Activated CD8-positive, alpha-beta memory T cell treated with anti-CD3 and anti-CD28 coated beads, Interleukin-2, amount 50 U/mL, for 48 hours (primary cell): ENCODE data around the gene SLC25A3.
"Not testable (repeated sequence)": the region's sequence is repeated elsewhere in the genome, so short reads cannot be mapped to it uniquely, and the experiment has no call there.

Experiments used
- DNase-seq: peaks from one replicate; pipeline ENCODE4 v3.0.0-alpha.2; 2020

SLC25A3 gene

GRCh38 chr12:98595243-98595988, 1.9 kb downstream of the SLC25A3 start:
- DNase-seq = no peak

- not testable (repeated sequence) for DNase-seq
These were observed 3.8 kb downstream of the SLC25A3 start for GRCh38 chr12:98597313-98597712.

- no peak for DNase-seq
These were observed 8.4 kb downstream of the SLC25A3 start for GRCh38 chr12:98601924-98602323.

- DNase-seq = no peak
These were observed 13.0 kb downstream of the SLC25A3 start for GRCh38 chr12:98606359-98606988.

GRCh38 chr12:98610596-98610995, 17.1 kb downstream of the SLC25A3 start:
- DNase-seq = no peak

GRCh38 chr12:98612696-98613334, 19.3 kb downstream of the SLC25A3 start:
- no peak for DNase-seq

GRCh38 chr12:98618952-98619351, 25.5 kb downstream of the SLC25A3 start:
- DNase-seq = no peak

GRCh38 chr12:98635657-98636323, 42.3 kb downstream of the SLC25A3 start:
- DNase-seq = no peak

- DNase-seq = no peak
These were observed 43.6 kb downstream of the SLC25A3 start for GRCh38 chr12:98637068-98637467.

- no peak for DNase-seq
These were observed 44.5 kb downstream of the SLC25A3 start for GRCh38 chr12:98638009-98638408.

- DNase-seq = no peak
These were observed 46.0 kb downstream of the SLC25A3 start for GRCh38 chr12:98639491-98639890.

GRCh38 chr12:98642801-98643200, 49.3 kb downstream of the SLC25A3 start:
- not testable (repeated sequence) for DNase-seq

- no peak for DNase-seq
These were observed 50.9 kb downstream of the SLC25A3 start for GRCh38 chr12:98644433-98644711.

- peak; percentile 98 for DNase-seq
These were observed 51.5 kb downstream of the SLC25A3 start, which contains the start of the genes APAF1 and IKBIP for GRCh38 chr12:98644712-98645571. Gene APAF1 (plus strand): TSS chr12:98645290. CDS start chr12:98648360, 3,070 bp downstream. Gene IKBIP (minus strand): TSS chr12:98644788. CDS start chr12:98644701, 87 bp downstream.

GRCh38 chr12:98645572-98646067, 52.1 kb downstream of the SLC25A3 start:
- no peak for DNase-seq

GRCh38 chr12:98646294-98647090, 53.0 kb downstream of the SLC25A3 start:
- no peak for DNase-seq

GRCh38 chr12:98651328-98651727, 57.8 kb downstream of the SLC25A3 start:
- DNase-seq = no peak

- DNase-seq = no peak
These were observed 60.5 kb downstream of the SLC25A3 start for GRCh38 chr12:98653866-98654493.
